CD4-positive, alpha-beta T cell treated with Interleukin-4 for 1 hour (primary cell): Measurements from ENCODE around the gene PLPP3.

ENCODE experiments used
- DNase-seq, 2 donors: peaks; one replicate each; pipeline ENCODE4 v3.0.0-alpha.2; 2020 to 2022

The PLPP3 gene

GRCh38 chr1:56456435-56457101 lies 122.8 kb downstream of the PLPP3 start:
- DNase-seq: no peak

- no peak for DNase-seq
Measured at GRCh38 chr1:56453417-56454078, 125.8 kb downstream of the PLPP3 start.

- DNase-seq: no peak
Measured at GRCh38 chr1:56453016-56453415, 126.3 kb downstream of the PLPP3 start.

GRCh38 chr1:56452027-56453011 lies 127.0 kb downstream of the PLPP3 start:
- no peak for DNase-seq

- DNase-seq: no peak
Measured at GRCh38 chr1:56451491-56451890, 127.9 kb downstream of the PLPP3 start.

- no peak for DNase-seq
Measured at GRCh38 chr1:56450004-56450666, 129.2 kb downstream of the PLPP3 start.

- DNase-seq: no peak
Measured at GRCh38 chr1:56448529-56449300, 130.6 kb downstream of the PLPP3 start.

- no peak for DNase-seq
Measured at GRCh38 chr1:56447823-56448222, 131.5 kb downstream of the PLPP3 start.

GRCh38 chr1:56446531-56447098 lies 132.7 kb downstream of the PLPP3 start:
- no peak for DNase-seq

- no peak for DNase-seq
Measured at GRCh38 chr1:56444960-56445646, 134.3 kb downstream of the PLPP3 start.
